Right kidney (tissue), 1 donor: ENCODE data around the gene ACACA.

Experiments used
- DNase-seq: peaks from one replicate; pipeline ENCODE4 v3.0.0-alpha.2; 2016

ACACA gene

GRCh38 chr17:37221865-37222264 is 184.8 kb downstream of the ACACA start:
- no peak for DNase-seq

GRCh38 chr17:37220607-37220953 is 186.1 kb downstream of the ACACA start:
- DNase-seq: no peak

- DNase-seq: no peak
Observed at GRCh38 chr17:37219876-37220606, 186.6 kb downstream of the ACACA start.

- DNase-seq: no peak
Observed at GRCh38 chr17:37218849-37219248, 187.8 kb downstream of the ACACA start.

DNA sequence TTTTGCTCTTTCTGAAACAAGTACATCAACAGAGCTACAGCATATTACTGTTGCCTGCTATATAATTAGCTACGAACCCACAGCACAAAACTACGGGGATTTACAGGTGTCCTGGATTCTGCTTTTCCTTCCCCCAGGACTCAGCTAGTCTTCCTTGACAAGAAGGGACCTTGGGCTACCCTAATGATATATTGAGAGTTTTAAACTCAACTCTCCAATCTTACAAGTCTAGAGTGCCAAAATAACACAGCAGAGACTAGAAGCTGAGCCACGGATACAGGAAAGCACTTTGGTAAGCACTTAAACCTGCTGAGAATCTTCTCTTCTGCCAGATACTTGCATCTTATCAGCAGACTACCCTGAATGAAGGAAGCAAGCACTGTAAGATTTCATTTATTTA is 192.2 kb downstream of the ACACA start:
- no peak for DNase-seq

DNA sequence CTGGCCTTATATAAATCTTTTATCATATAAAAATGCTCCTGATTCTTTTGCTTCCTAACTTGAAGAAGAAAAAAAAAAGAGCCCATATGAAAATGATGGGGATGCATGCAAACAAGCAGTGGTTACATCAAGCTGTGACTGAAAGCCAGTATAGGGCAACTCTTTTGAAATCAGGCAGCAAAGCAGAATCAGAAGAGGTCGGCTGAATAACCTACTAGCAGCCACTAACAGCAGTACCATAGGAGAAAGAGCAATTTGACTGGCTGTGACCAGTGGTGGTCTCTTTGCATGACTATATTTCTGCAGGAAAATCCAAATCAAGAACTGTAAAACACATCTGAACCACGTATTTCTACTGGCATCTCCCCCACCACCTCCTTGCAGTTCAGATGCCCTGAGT is 192.7 kb downstream of the ACACA start:
- DNase-seq: no peak

DNA sequence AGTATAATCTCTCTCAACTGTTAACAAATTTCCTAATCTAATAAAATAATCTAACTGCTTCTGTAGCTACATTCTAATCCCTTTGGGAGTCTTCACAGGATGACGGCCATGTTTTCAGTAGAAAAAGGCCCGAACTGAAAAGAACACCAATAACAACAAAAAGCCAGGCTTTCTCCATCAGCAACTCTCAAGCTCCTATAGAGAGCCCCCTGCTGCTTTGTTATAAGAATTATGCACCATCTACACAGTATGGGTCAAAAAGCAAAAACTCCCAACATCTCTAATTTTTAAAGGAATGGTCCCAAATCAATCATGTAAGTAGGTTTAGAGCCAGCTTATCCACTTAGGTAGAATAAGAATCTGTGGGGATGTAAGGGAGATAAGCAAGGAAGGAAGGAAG is 194.5 kb downstream of the ACACA start:
- DNase-seq: no peak

DNA sequence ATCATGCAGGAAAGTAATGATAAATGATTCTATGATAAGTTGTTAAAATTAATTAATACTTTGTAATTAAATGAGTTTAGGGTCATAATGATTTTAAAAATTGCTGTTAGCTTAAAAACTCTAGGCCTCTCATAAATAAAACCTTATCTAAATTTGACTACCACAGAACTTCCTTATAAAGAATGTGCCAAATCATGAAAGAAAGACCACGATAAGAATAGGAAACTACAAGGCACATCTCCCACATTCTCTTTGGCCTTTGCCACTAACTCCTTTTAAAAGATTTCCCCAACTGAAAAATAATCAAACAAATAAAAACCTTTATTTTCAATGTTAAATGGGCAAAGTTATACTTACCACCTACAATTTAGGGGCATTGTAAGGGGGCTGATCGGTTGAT is 195.5 kb downstream of the ACACA start:
- no peak for DNase-seq

DNA sequence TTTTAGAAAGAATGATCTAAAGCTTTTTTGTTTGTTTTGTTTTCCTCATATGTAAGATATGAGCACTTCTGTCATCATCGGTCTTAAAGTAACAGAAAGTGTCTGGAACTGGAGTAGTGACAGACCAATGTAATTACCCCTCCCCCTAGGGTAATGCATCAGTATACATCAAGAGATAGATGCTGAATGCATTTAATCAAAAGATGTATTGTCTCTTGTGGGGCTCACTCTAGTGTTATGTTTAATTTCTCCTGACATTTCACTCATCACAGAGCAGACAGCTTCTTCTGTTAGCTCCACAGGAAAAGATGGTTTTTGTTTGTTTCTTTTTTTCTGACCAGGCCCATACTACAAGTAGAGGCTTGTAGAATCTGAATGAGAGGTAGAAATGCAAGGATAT is 199.5 kb downstream of the ACACA start:
- no peak for DNase-seq

DNA sequence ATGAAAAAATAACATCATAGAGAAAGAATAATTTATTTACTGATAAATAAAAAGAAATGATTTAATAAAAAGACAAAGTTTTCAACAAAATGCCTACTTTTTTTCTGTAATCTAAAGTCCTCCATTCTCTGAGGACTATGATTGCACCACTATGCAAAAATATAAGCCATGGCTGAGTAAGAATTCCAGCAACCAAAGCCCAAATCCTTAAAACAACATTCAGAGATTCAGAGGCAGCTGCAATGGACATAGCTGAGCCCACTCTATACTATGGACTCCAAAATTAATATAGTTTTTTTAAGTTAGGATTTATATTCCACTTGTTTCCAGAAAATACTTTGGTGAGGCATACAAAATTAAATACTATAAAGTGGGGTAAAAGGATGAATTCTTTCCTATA is 200.3 kb downstream of the ACACA start:
- DNase-seq: no peak

DNA sequence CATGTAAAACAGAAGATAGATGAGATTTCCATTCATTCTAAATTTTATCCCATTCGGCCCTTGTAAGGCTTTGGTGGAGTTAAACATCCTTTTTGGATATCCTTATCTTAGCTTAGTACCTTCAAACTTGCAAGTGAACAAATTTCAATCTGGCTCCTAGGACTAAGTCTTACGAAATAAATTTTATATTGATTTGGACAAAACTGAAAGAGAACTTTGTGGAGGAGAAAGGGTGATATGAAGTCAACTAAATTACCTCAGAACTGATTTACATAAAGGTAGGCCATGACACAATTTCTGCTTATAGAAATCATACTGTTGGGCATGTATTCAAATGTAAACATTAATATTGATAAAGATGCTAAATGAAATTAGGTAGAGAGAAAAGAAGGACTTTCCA is 206.1 kb downstream of the ACACA start:
- DNase-seq: no peak

DNA sequence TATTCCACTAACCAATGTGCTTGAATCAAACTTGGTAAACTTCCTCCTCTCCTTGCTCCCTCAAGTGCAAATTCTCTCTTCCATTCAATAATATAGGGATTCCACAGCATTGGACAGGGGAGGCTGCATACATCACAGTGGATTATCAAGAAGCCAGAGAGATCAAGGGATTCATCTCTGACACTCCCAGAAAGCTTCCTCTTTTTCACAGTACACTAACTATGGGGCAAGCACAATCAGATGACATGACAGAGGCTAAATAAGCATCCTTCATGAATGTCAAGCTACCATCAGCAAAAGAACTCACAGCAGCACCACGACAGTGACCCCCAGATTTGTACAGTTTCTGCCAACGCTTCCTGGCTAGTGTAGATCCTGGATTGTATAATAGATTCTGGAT is 209.3 kb downstream of the ACACA start:
- DNase-seq: no peak

- no peak for DNase-seq
Observed at GRCh38 chr17:37194208-37194607, 212.4 kb downstream of the ACACA start.

GRCh38 chr17:37191219-37191618 is 215.4 kb downstream of the ACACA start:
- no peak for DNase-seq

DNA sequence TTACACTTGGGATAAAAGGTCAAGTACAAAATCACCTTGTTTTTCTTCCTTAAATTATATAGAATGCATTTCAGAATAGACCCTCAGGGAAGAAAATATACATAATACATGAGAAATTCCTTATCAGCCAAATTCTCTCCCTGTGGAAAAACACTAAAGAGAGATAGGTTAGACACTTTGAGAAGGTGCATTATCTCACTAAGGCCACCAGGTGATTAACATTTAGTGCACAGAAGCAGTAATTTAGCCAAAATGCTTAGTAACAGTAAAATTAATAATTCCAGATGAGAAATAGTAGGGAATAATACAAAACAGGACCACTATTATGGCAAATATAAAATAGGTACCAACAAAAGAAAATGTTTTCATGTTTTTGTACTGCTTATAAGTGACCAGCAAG is 216.1 kb downstream of the ACACA start:
- DNase-seq: no peak

DNA sequence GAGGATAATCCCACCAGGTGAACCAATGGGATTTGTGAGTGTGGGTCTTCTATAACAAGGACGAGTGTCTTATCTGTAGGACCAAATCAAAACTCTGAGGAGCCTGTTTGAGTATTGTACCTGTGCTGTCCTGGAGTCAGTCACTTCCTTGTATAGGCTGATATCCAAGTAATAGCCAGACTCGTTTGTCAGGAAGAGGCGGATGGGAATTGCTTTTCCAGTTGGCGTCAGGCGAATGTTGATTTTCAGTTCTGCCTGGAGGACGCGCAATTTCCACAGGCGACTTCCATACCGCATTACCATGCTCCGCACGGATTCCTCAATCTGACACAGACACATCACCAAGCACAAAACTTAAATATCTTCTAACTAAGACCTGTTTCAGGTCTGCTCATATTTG is 218.5 kb downstream of the ACACA start:
- DNase-seq: no peak

GRCh38 chr17:37187262-37187661 is 219.4 kb downstream of the ACACA start:
- no peak for DNase-seq

- DNase-seq: no peak
Observed at GRCh38 chr17:37182786-37183465, 223.7 kb downstream of the ACACA start.

DNA sequence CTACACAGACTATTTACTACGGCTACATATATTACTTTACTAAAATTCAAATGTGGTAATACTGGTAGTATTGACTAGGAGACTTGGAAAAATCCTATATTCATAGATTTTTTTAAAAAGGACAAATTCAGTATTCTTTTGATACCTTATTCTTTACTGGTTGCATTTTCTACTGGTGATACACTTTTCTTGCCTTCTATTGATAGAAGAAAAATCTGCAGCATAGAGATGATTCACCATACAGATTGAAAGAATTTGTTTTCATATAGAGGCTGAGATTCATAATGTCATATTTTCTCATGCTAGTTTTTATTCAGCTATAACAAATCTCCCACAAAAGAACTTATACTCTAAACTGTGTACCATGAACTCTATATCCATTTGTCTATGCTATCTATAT is 226.3 kb downstream of the ACACA start:
- DNase-seq: no peak

- no peak for DNase-seq
Observed at GRCh38 chr17:37179893-37180292, 226.7 kb downstream of the ACACA start.

DNA sequence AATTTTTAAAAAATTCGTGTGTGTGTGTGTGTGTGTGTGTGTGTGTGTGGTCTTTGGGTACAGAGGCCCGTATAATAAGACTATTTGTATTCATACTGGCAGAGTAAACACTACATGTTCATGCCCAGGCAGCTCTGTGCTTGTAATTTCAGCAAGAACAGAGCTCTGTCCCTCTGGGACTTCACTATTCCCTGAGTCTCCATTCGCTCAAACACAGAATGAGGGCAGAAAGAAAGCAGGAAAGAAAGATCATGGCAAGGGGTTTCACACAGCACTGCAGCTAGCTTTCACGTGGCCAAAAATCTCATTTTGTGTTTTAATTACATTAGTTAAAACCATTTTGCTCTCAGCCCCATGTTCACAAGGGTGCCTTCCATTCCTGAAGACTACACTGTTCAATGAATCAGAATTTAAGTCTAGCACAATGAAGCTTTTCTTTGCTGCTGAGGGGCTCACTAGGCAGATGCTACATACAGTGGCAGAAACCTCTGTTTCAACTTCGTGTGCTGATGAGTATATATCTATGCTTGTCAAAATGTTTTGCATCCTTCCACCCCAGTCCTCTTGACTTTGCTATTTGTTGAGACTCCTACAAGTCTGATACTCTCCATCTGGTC is 229.3 kb downstream of the ACACA start:
- DNase-seq: no peak

DNA sequence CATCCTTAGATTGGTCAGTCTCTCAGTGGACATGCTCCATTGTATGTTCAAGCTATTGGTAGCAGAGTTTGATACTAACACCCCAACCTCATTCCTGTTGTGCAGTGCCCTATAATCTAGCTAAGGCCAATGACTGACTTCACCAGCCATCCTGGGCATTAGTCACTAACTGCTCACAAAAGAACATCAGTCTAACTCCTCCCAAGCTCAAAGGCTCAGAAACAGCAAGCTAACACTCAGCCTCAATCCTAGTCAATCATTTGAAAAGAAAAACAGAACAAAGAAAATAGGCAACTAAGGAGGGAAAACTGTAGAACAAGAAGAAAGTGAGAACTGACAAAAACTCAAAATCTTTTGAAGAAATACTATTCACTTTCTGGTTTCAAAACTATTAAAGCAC is 229.9 kb downstream of the ACACA start:
- DNase-seq: no peak

DNA sequence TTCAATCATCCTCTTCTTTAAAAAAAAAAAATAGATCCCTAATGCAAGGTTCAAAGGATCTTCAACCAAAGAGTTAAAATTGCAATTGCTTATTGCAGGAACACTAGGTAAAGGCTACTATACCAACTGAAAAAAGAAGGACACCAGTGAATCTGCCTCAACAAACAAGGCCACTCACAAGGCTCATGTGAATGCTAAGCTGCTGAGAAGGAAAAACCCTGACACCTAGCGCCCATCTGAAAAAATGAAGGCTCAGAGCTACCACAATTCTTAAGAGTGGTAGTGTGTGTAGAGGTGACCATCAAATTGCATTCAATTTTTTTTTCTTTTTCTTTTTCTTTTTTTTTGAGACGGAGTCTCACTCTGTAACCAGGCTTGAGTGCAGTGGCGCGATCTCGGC is 232.4 kb downstream of the ACACA start:
- DNase-seq: peak; percentile 12

DNA sequence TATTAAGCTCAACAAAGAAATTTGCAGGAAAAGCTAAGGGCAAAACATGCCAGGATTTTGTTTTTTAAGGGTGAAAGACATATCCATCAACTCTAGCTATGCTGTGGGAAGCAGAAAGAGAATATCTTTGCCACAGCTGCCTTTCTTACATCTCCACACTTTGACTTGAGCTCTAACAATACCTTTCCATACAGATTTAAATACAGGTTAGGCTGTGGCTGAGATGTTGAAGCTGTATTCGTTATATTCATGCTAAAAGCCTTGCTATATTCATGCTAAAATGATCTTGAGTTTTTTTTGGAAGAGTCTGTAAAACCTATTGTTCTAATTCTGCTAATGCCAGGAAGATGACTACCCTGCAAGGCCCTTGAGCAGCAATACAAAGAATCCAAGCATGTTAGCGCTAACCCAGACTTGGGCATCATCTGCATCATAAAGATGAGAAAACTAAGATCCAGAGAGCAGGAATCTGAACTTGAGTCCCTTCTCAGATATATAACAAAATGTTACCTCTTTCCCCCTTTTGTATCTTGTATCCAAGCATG is 235.7 kb downstream of the ACACA start:
- DNase-seq: no peak
